ENCODE results near the gene KLF13. TPM values are rescaled to one million over a fixed set of nuclear protein-coding genes. Genes with fewer than 3 reads are reported as not detected.

Gene KLF13
- total and polyA plus RNA-seq, 2 donors (not counting 1 experiment from before 2014, with no cell fraction given) = 65.5 to 140 TPM

DNA sequence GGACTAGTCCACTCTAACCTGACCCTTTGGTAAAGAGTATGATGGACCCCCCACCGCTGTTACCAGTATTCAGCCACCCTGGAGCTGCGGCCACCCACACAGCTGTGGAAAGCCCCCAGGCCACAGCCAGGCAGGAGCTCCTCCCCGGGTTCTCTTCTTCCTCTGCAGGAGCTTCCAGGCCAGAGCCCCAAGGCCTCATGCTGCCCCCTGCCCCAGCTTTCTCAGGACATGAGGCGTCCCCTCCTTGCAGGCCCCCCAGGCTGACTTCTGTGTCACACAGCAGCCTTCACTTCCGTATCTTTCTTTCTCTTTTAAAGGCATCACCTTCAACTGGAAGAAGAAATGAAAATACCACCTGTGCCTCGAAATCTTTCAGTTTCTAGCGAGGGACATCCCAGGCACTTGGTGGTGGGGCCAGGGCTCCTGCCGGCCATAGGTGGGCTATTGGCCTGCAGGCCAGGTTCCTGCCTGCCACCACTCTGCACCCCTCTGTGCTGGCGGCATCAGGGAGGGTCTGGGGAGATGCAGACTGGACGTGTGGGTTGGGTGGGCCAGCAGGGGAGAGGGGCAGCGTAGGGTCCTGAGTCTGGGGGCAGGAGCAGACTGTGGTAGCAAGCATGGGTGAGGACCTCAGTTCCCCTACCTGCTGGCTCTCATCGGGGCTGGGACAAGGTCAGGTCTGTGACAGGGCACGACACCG is 19.9 kb downstream of the KLF13 start:
- no peak for TF ChIP-seq EZH2 (IDR thresholded peaks at IDR 0.05; ENCODE audit: borderline replicate concordance, insufficient read depth, low read depth, low read length, poor library complexity, severe bottlenecking)
- TF ChIP-seq, protein P1, sequence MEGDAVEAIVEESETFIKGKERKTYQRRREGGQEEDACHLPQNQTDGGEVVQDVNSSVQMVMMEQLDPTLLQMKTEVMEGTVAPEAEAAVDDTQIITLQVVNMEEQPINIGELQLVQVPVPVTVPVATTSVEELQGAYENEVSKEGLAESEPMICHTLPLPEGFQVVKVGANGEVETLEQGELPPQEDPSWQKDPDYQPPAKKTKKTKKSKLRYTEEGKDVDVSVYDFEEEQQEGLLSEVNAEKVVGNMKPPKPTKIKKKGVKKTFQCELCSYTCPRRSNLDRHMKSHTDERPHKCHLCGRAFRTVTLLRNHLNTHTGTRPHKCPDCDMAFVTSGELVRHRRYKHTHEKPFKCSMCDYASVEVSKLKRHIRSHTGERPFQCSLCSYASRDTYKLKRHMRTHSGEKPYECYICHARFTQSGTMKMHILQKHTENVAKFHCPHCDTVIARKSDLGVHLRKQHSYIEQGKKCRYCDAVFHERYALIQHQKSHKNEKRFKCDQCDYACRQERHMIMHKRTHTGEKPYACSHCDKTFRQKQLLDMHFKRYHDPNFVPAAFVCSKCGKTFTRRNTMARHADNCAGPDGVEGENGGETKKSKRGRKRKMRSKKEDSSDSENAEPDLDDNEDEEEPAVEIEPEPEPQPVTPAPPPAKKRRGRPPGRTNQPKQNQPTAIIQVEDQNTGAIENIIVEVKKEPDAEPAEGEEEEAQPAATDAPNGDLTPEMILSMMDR (IDR thresholded peaks at IDR 0.05) = no peak
- Histone ChIP-seq H3K9me3 (ENCODE audit: control extremely low read depth in 1 of 3, control insufficient read depth in 2 of 3, insufficient read depth in 1 of 3, low read length in 2 of 3) (no peaks in the 10 kb centered on the region), H3K79me2 (ENCODE audit: control insufficient read depth, insufficient read depth, low read length) (peaks cover 100% of the 10 kb centered on the region), H3K9ac (ENCODE audit: low read length) (peak overlapping the region; percentile 63), H3K27me3 (replicated peaks in 1 of 4; ENCODE audit: control extremely low read depth in 1 of 4, control insufficient read depth in 3 of 4, insufficient read depth in 4 of 4, low read length in 3 of 4) (no peaks in the 10 kb centered on the region), H3K4me2 (replicated peaks; ENCODE audit: low read depth, low read length, poor library complexity, severe bottlenecking) (peak overlapping the region; percentile 89), H2AFZ (ENCODE audit: insufficient read depth, low read depth, low read length, poor library complexity, severe bottlenecking) (no peak overlapping the region), H4K20me1 (ENCODE audit: control insufficient read depth, insufficient read depth, low read length, poor library complexity, severe bottlenecking) (peaks cover 94% of the 10 kb centered on the region), H3K4me1 (ENCODE audit: control insufficient read depth in 2 of 2, insufficient read depth in 2 of 2, low read length in 2 of 2) (peaks cover 100% of the 10 kb centered on the region in 2 donors), H3K4me3 (ENCODE audit: control extremely low read depth in 1 of 5, extremely low read depth in 1 of 5, insufficient read depth in 1 of 5, low read depth in 2 of 5, low read length in 4 of 5) (peak overlapping the region in 4 of 5 experiments; percentile 42 to 70 (median 58)), H3K36me3 (replicated peaks in 1 of 2; ENCODE audit: control extremely low read depth in 1 of 2, control insufficient read depth in 1 of 2, extremely low read depth in 1 of 2, insufficient read depth in 2 of 2, low read length in 1 of 2) (peaks cover 0 to 36% of the 10 kb centered on the region in 2 experiments), H3K27ac (ENCODE audit: low read length in 2 of 2) (peak overlapping the region; percentile 90 to 97)
- Mint-ChIP-seq H3K4me3 (peak overlapping the region; percentile 95), H3K27me3 (no peaks in the 10 kb centered on the region), H3K27ac (peak overlapping the region; percentile 99), H3K4me1 (peaks cover 99% of the 10 kb centered on the region), H3K9me3 (ENCODE audit: insufficient read depth) (no peaks in the 10 kb centered on the region)
- ATAC-seq (ENCODE audit: low read depth) (peak; percentile 44), DNase-seq (peak; percentile 78)
- ChIA-PET CTCF (interaction anchor here (0.5 to 2.7 kb wide), 12 partner anchors 8 to 141 kb away, joined by 3 to 19 read pairs (median 5); no protein-coding TSS in a partner anchor), POLR2A (interaction anchor here (0.6 to 3.7 kb wide), 13 partner anchors 11 to 142 kb away, joined by 3 to 19 read pairs (median 4); partner anchors contain the start of gene KLF13)
- WGBS (ENCODE audit: insufficient coverage) = 46% methylated on average over 11 of the region's 14 CpGs
- intact Hi-C loops (cut with micrococcal nuclease) = loop anchor here (2.0 to 5.0 kb wide), 4 partner anchors 14 to 141 kb away; no protein-coding TSS in a partner anchor

All from B cell (primary cell).